Skin of body (tissue), 2 donors: ENCODE data around the gene C1QTNF12. TPM values are rescaled to one million over a fixed set of nuclear protein-coding genes. Genes with fewer than 3 reads are reported as not detected.

Source experiments
- DNase-seq: peaks from one replicate; lab custom pipeline; 2025; lab: John Stamatoyannopoulos, UW
- total RNA-seq: library from RNA; depleted of rRNA; stranded (reverse); fragments of >200 nt; gene quantifications from one replicate; pipeline ENCODE4 v1.2.3, GENCODE V29; 2014

The C1QTNF12 gene
- total RNA-seq, 1 donor from 2014 or later: 2.5 TPM

DNA sequence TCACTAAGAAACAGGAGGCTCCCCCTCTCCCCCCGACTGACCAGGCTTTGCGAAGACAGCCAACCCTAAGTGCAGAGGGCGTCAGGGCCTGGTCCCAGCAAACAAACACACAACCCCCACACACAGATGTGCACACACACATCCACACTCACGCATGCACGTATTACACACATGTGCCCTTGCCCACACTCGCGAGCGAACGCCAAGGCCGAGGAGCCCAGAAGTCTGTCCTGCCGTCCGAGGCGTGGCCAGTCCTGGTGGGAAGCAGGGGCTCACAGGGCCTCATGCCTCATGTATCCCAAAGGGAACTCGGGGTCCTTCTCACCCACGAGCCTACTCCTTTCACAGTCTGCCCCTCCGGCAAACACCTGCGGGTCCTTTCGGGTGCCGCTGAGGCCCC, 16.8 kb downstream of the C1QTNF12 start:
- no peak for DNase-seq

- no peak for DNase-seq
These were observed 17.8 kb downstream of the C1QTNF12 start for GRCh38 chr1:1228596-1229321.

DNA sequence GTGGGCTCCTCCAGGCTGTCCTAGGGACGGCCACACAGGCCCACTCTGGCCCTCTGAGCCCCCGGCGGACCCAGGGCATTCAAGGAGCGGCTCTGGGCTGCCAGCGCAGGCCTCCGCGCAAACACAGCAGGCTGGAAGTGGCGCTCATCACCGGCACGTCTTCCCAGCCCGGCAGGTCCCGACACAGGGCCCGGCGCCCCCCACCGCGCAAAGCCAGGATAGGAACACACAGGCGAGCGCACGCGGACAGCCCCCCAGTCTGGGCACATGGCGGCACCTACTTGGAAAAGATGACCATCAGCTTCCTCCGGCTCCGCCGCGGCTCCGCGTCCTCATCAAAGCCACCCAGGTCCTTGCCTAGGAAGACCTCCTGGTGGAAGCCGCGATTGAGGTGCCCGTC, 18.3 kb downstream of the C1QTNF12 start:
- no peak for DNase-seq

DNA sequence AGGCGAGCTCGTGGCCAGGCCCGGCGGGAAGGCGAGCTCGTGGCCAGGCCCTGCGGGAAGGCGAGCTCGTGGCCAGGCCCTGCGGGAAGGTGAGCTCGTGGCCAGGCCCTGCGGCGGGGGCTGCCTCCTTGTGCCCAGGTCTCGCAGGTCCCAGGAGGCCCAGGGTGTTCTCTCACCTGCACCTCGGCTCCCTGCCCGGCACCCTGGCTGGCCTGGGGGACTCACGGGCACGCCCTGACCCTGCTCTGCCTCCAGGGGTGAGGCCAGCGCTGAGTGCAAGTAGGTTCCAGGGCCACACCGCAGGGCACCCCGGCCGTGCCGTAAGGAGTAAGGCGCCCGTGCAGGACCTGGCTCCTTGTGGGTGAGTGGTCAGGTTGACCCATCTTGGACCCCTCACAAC, 19.1 kb downstream of the C1QTNF12 start:
- DNase-seq: no peak

GRCh38 chr1:1226566-1227362, 19.8 kb downstream of the C1QTNF12 start:
- no peak for DNase-seq

GRCh38 chr1:1225913-1226312, 20.6 kb downstream of the C1QTNF12 start:
- no peak for DNase-seq

DNA sequence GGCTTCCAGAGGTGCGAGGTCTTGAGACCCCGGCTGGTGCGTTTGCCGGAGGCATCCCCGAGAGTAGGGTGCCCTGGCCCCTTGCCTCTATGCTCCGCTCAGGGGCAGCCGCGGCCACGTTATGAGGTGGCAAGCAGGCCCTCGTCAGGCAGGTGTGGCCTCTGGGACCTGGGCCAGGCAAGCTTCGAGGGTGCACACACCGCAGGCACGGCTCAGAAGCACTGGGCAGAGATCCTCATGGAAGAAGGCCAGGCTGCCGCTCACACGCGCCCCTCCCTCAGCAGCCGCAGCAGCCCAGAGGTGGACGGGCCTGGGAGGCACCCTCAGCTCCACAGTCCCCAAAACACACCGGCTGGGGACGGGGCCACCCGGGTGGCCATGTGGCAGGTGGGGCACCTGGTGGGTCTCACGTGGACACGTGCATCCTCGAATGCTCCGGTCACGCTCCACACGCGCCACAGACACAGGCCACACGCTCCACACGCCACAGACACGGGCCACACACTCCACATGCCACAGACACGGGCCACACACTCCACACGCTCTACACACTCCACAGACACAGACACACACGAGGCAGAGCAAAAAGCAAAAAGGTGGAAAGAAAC, 21.2 kb downstream of the C1QTNF12 start:
- no peak for DNase-seq

GRCh38 chr1:1223891-1224290, 22.6 kb downstream of the C1QTNF12 start:
- DNase-seq: no peak

DNA sequence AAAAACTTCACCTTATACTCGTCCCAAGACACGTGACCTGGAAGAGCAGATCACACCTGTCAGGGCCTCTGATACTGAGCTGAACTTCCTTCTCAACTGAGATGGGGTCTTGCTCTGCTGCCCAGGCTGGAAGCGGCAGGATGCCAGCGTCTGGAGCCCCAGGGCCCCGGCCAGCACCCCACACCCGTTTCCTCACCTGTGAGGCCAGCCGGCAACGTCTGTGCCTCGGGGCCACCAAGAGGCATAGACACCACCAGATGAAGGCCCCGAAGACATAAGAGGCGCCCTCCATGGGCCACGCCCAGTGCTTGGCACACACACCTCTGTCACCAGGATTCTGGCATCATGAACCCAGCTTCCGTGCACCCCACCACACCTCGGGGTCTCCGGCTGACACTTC, 23.2 kb downstream of the C1QTNF12 start:
- no peak for DNase-seq

DNA sequence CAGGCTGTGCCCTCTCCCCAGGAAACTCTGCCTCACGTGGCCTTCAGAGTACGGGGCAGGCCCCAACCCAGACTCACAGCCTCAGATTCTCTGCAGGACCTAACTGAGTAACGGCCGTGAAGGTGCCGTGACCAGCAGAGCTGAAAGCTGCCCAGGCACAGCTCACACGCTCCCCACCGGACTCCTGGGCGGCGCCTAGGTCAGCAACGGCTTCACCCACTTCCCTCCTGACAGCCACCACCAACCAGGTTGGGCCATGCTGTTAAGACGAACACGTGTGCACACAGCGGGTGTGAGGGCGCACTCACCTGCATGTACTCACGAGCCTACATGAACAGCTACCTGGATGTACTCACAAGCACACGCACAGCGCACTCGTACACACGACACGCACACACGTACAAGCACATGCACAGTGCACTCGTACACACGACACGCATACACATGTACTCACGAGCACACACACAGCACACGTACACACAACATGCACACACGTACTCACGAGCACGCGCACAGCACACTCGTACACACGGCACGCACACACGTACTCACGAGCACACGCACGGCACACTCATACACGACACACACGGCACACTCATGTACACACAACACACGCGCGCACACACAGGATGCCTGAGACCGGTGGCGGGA, 23.8 kb downstream of the C1QTNF12 start:
- DNase-seq: no peak

GRCh38 chr1:1221887-1222574, 24.5 kb downstream of the C1QTNF12 start:
- DNase-seq: no peak

- DNase-seq: no peak
These were observed 26.3 kb downstream of the C1QTNF12 start for GRCh38 chr1:1220197-1220596.

- no peak for DNase-seq
These were observed 27.2 kb downstream of the C1QTNF12 start for GRCh38 chr1:1219341-1219740.

DNA sequence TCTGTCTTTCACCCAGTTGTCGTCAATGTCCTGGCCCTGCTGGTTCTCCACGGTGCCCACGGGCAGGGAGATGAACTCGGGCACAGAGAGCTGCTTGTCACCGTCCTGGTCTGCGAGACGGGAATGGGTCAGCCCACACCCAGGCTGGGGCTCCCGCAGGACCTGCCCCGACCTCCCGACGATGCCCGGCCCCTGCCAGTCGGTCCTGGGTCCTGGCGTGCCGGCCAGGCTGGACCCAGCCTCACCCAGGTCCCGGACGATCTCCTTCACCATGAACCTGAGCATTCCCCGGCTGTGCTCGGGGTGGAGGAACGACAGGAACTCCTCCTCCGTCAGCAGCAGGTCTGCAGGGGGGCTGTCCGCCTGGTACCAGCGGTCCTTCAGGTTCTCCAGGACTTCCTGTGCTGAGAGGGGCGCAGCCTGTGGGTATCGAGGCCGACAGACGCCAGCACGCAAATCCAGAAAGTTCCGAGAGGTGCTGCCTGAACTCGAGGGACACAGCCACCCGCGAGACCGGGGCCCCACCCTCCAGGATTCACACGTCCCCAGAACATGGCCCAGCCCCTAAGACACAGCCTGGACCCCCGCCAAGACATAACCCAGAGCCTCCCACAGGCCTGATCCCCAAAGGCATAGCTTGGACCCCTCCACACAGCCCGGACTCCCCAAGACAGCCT, 27.9 kb downstream of the C1QTNF12 start:
- DNase-seq: no peak

- DNase-seq: no peak
These were observed 28.6 kb downstream of the C1QTNF12 start for GRCh38 chr1:1217621-1218523.

GRCh38 chr1:1216770-1217620, 29.5 kb downstream of the C1QTNF12 start:
- no peak for DNase-seq

GRCh38 chr1:1215881-1216605, 30.5 kb downstream of the C1QTNF12 start:
- no peak for DNase-seq

- no peak for DNase-seq
These were observed 31.3 kb downstream of the C1QTNF12 start for GRCh38 chr1:1215080-1215676.
